Astrocyte (in vitro differentiated cells and primary cell): ENCODE data around the gene AKR1B15. TPM values are rescaled to one million over a fixed set of nuclear protein-coding genes. Genes with fewer than 3 reads are reported as not detected.
"Not testable (repeated sequence)": the region's sequence is repeated elsewhere in the genome, so short reads cannot be mapped to it uniquely, and the experiment has no call there.

Experiments
- DNase-seq: peaks from one replicate; pipeline ENCODE4 v3.0.0-alpha.2; 2010; ENCODE audit warnings: low read depth
- FAIRE-seq: peaks from 2 replicates; lab custom pipeline; 2011; peaks lifted over from hg19 to GRCh38; lab: Jason Lieb, UNC
- H2AFZ ChIP-seq: 2 replicates; pipeline ENCODE4 v1.6.0; 2012; ENCODE audit warnings: low read depth, low read length, inconsistent platforms
- H3K27ac ChIP-seq: 2 replicates; pipeline ENCODE4 v1.5.1; 2011; ENCODE audit warnings: low read depth, low read length, inconsistent platforms
- H3K27me3 ChIP-seq: 2 replicates; pipeline ENCODE4 v1.6.0; 2011; ENCODE audit warnings: low read length, inconsistent platforms; ENCODE audit not compliant: insufficient read depth
- H3K36me3 ChIP-seq: 2 replicates; pipeline ENCODE4 v1.5.1; 2011; ENCODE audit warnings: low read length, inconsistent platforms; ENCODE audit not compliant: insufficient read depth
- H3K4me1 ChIP-seq: 2 replicates; pipeline ENCODE4 v1.5.1; 2011; ENCODE audit warnings: low read length, inconsistent platforms; ENCODE audit not compliant: insufficient read depth
- H3K4me2 ChIP-seq: 2 replicates; pipeline ENCODE4 v1.6.0; 2012; ENCODE audit warnings: low read length, inconsistent platforms
- H3K4me3 ChIP-seq: 2 replicates; pipeline ENCODE4 v1.5.1; 2011; ENCODE audit warnings: low read depth, mild to moderate bottlenecking, low read length, inconsistent platforms; ENCODE audit not compliant: insufficient read depth
- H3K79me2 ChIP-seq: 2 replicates; pipeline ENCODE4 v1.6.0; 2012; ENCODE audit warnings: mild to moderate bottlenecking, low read length, inconsistent platforms; ENCODE audit not compliant: insufficient read depth
- H3K9ac ChIP-seq: 2 replicates; pipeline ENCODE4 v1.6.0; 2012; ENCODE audit warnings: mild to moderate bottlenecking, low read length, inconsistent platforms
- H3K9me3 ChIP-seq: 2 replicates; pipeline ENCODE4 v1.5.1; 2012; ENCODE audit warnings: low read depth, mild to moderate bottlenecking, low read length, inconsistent platforms; ENCODE audit not compliant: insufficient read depth
- H4K20me1 ChIP-seq: 2 replicates; pipeline ENCODE4 v1.6.0; 2012; ENCODE audit warnings: low read length, inconsistent platforms; ENCODE audit not compliant: insufficient read depth
- H3K27ac Mint-ChIP-seq: one replicate; pipeline ENCODE4 v1.8.0; 2021; ENCODE audit warnings: mild to moderate bottlenecking, mixed read lengths; ENCODE audit not compliant: unreplicated experiment
- H3K27me3 Mint-ChIP-seq: one replicate; pipeline ENCODE4 v1.8.0; 2021; ENCODE audit warnings: low read depth, mixed read lengths; ENCODE audit not compliant: unreplicated experiment
- H3K36me3 Mint-ChIP-seq: one replicate; pipeline ENCODE4 v1.8.0; 2021; ENCODE audit warnings: low read depth, mixed read lengths; ENCODE audit not compliant: unreplicated experiment
- H3K4me1 Mint-ChIP-seq: one replicate; pipeline ENCODE4 v1.8.0; 2021; ENCODE audit warnings: low read depth, mixed read lengths; ENCODE audit not compliant: unreplicated experiment
- H3K4me3 Mint-ChIP-seq: one replicate; pipeline ENCODE4 v1.8.0; 2021; ENCODE audit warnings: mild to moderate bottlenecking, moderate library complexity, mixed read lengths; ENCODE audit not compliant: unreplicated experiment
- H3K9me3 Mint-ChIP-seq: one replicate; pipeline ENCODE4 v1.8.0; 2021; ENCODE audit warnings: mild to moderate bottlenecking, mixed read lengths; ENCODE audit not compliant: unreplicated experiment
- CTCF ChIP-seq: IDR thresholded peaks from 2 replicates; pipeline ENCODE4 v1.5.1; 2011; ENCODE audit warnings: low read depth, mild to moderate bottlenecking, inconsistent platforms, low read length, moderate library complexity; ENCODE audit not compliant: insufficient read depth
- EZH2 ChIP-seq: IDR thresholded peaks from 2 replicates; pipeline ENCODE4 v1.6.1; 2012; ENCODE audit warnings: mild to moderate bottlenecking, low read length, inconsistent platforms; ENCODE audit not compliant: insufficient read depth
- total RNA-seq: library from RNA; stranded (reverse); gene quantifications from 2 replicates; pipeline ENCODE4 v1.2.1, GENCODE V29; 2021

The AKR1B15 gene
- total RNA-seq, 1 donor from 2014 or later, result not detected

- H3K4me1 Mint-ChIP-seq, result peaks cover 3% of the 10 kb centered on the region
These were observed 13.2 kb downstream of the AKR1B15 start for GRCh38 chr7:134562136-134562535.

GRCh38 chr7:134563398-134563749 lies 14.5 kb downstream of the AKR1B15 start:
- not testable (repeated sequence) for H3K36me3 ChIP-seq, H3K27ac ChIP-seq, FAIRE-seq, H3K27ac Mint-ChIP-seq, H2AFZ ChIP-seq, H3K9me3 ChIP-seq, H3K4me3 ChIP-seq, H3K4me1 ChIP-seq, H3K79me2 ChIP-seq, H3K9ac ChIP-seq, H3K4me2 ChIP-seq, H4K20me1 ChIP-seq, H3K4me3 Mint-ChIP-seq, H3K27me3 ChIP-seq, H3K4me1 Mint-ChIP-seq, DNase-seq, H3K36me3 Mint-ChIP-seq
- peaks cover 13% of the 10 kb centered on the region for H3K27me3 Mint-ChIP-seq
- H3K9me3 Mint-ChIP-seq, result peaks cover 27% of the 10 kb centered on the region

More at GRCh38 chr7:134562136-134562535, 13.2 kb downstream of the AKR1B15 start:
- no peaks in the 10 kb centered on the region for H4K20me1 ChIP-seq
- H3K4me2 ChIP-seq, result no peak overlapping the region
- TF ChIP-seq EZH2 (no peak), CTCF (no peak)
- DNase-seq (peak; percentile 85), FAIRE-seq (peak; percentile 69)
- no peaks in the 10 kb centered on the region for H3K4me1 ChIP-seq
- H3K27me3 ChIP-seq, result peaks cover 6% of the 10 kb centered on the region
- Mint-ChIP-seq H3K27ac (no peak overlapping the region), H3K9me3 (peaks cover 27% of the 10 kb centered on the region), H3K36me3 (peaks cover 2% of the 10 kb centered on the region), H3K4me3 (no peak overlapping the region), H3K27me3 (peaks cover 12% of the 10 kb centered on the region)
- no peaks in the 10 kb centered on the region for H3K36me3 ChIP-seq
- H3K79me2 ChIP-seq, result no peaks in the 10 kb centered on the region
- H3K4me3 ChIP-seq, result no peak overlapping the region
- no peak overlapping the region for H2AFZ ChIP-seq
- no peak overlapping the region for H3K9ac ChIP-seq
- no peak overlapping the region for H3K27ac ChIP-seq
- peaks cover 10% of the 10 kb centered on the region for H3K9me3 ChIP-seq

- no peaks in the 10 kb centered on the region for H3K79me2 ChIP-seq
- H2AFZ ChIP-seq, result no peak overlapping the region
- H3K4me3 ChIP-seq, result no peak overlapping the region
- no peaks in the 10 kb centered on the region for H3K36me3 ChIP-seq
- no peak overlapping the region for H3K4me2 ChIP-seq
- Mint-ChIP-seq H3K4me1 (peaks cover 3% of the 10 kb centered on the region), H3K36me3 (peaks cover 2% of the 10 kb centered on the region), H3K27me3 (peaks cover 13% of the 10 kb centered on the region), H3K9me3 (peaks cover 27% of the 10 kb centered on the region), H3K4me3 (no peak overlapping the region), H3K27ac (no peak overlapping the region)
- no peaks in the 10 kb centered on the region for H3K4me1 ChIP-seq
- DNase-seq (peak; percentile 34), FAIRE-seq (no peak)
- TF ChIP-seq EZH2 (no peak), CTCF (no peak)
- peaks cover 5% of the 10 kb centered on the region for H3K27me3 ChIP-seq
- H3K27ac ChIP-seq, result no peak overlapping the region
- peaks cover 10% of the 10 kb centered on the region for H3K9me3 ChIP-seq
- no peaks in the 10 kb centered on the region for H4K20me1 ChIP-seq
- no peak overlapping the region for H3K9ac ChIP-seq
These were observed 16.8 kb downstream of the AKR1B15 start for GRCh38 chr7:134565643-134566136.
